NCI-H2171 treated with DMSO at 0.1 percent for 48 hours (cell line): ENCODE results near the gene OVCH2.

Experiments used
- DNase-seq: peaks from one replicate; lab custom pipeline; 2025; lab: John Stamatoyannopoulos, UW

The OVCH2 gene

GRCh38 chr11:7639643-7640025 lies 66.6 kb downstream of the OVCH2 start:
- peak; percentile 68 for DNase-seq
